ENCODE data around the gene IPMK. TPM values are rescaled to one million over a fixed set of nuclear protein-coding genes. Genes with fewer than 3 reads are reported as not detected.
"Not testable (repeated sequence)": the region's sequence is repeated elsewhere in the genome, so short reads cannot be mapped to it uniquely, and the experiment has no call there.

Gene IPMK
- total and polyA plus RNA-seq, 2 experiments from 2014 or later = 5.5 to 17.8 TPM

GRCh38 chr10:58244666-58245065 lies 23.0 kb downstream of the IPMK start:
- Mint-ChIP-seq H3K9me3 (peaks cover 47% of the 10 kb centered on the region), H3K4me1 (peaks cover 16% of the 10 kb centered on the region), H3K36me3 (ENCODE audit: low read depth) (peaks cover 46% of the 10 kb centered on the region)
- H4K20me1 ChIP-seq (replicated peaks; ENCODE audit: insufficient read depth); H3K4me3 ChIP-seq; H3K27me3 Mint-ChIP-seq (ENCODE audit: insufficient read depth, low read depth, poor library complexity); H3F3A ChIP-seq (replicated peaks; ENCODE audit: low read depth); ATAC-seq; H3K4me2 ChIP-seq; H2AFZ ChIP-seq; DNase-seq (ENCODE audit: low spot score); H3K9me2 ChIP-seq (ENCODE audit: insufficient read depth); H3K27me3 ChIP-seq (ENCODE audit: insufficient read depth); H3K4me3 Mint-ChIP-seq; H3K36me3 ChIP-seq (ENCODE audit: insufficient read depth); H3K27ac Mint-ChIP-seq; H3K27ac ChIP-seq (ENCODE audit: low read depth): not testable (repeated sequence)
- peaks cover 66% of the 10 kb centered on the region for H3K79me2 ChIP-seq (replicated peaks; ENCODE audit: insufficient read depth)
- H3K4me1 ChIP-seq (ENCODE audit: insufficient read depth) = peaks cover 19% of the 10 kb centered on the region

DNA sequence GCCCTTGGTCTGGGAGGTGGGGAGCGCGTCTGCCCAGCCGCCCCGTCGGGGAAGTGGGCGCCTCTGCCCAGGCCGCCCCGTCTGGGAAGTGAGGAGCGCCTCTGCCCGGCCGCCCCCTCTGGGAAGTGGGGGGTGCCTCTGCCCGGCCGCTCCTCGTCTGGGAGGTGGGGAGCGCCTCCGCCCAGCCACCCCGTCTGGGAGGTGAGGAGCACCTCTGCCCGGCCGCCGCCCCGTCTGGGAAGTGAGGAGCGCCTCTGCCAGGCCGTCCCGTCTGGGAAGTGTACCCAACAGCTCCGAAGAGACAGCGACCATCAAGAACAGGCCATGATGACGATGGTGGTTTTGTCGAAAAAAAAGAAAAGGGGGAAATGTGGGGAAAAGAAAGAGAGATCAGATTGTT lies 23.5 kb downstream of the IPMK start:
- not testable (repeated sequence) for H3F3A ChIP-seq (replicated peaks; ENCODE audit: low read depth); H2AFZ ChIP-seq; H3K27ac ChIP-seq (ENCODE audit: low read depth); H3K27ac Mint-ChIP-seq; H3K27me3 ChIP-seq (ENCODE audit: insufficient read depth); H4K20me1 ChIP-seq (replicated peaks; ENCODE audit: insufficient read depth); H3K4me3 Mint-ChIP-seq; ATAC-seq; H3K4me2 ChIP-seq; H3K9me2 ChIP-seq (ENCODE audit: insufficient read depth); H3K4me3 ChIP-seq; DNase-seq (ENCODE audit: low spot score); H3K27me3 Mint-ChIP-seq (ENCODE audit: insufficient read depth, low read depth, poor library complexity); H3K36me3 ChIP-seq (ENCODE audit: insufficient read depth)
- Mint-ChIP-seq H3K36me3 (ENCODE audit: low read depth) (peaks cover 46% of the 10 kb centered on the region), H3K9me3 (peaks cover 47% of the 10 kb centered on the region), H3K4me1 (peaks cover 20% of the 10 kb centered on the region)
- H3K4me1 ChIP-seq (ENCODE audit: insufficient read depth) = peaks cover 23% of the 10 kb centered on the region
- H3K79me2 ChIP-seq (replicated peaks; ENCODE audit: insufficient read depth) = peaks cover 70% of the 10 kb centered on the region

DNA sequence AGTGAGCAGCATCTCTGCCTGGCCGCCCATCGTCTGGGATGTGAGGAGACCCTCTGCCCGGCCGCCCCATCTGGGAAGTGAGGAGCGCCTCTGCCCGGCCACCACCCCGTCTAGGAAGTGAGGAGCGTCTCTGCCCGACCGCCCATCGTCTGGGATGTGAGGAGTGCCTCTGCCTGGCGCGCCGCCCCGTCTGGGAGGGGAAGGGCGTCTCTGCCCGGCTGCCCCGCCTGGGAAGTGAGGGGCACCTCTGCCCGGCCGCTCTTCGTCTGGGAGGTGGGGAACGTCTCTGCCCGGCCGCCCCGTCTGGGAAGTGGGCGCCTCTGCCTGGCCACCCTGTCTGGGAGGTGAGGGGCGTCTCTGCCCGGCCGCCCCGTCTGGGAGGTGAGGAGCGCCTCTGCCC lies 23.9 kb downstream of the IPMK start:
- H3K4me1 Mint-ChIP-seq = peaks cover 21% of the 10 kb centered on the region
- H3F3A ChIP-seq (replicated peaks; ENCODE audit: low read depth); H3K27ac ChIP-seq (ENCODE audit: low read depth); H3K4me3 ChIP-seq; H4K20me1 ChIP-seq (replicated peaks; ENCODE audit: insufficient read depth); DNase-seq (ENCODE audit: low spot score); H3K4me2 ChIP-seq; H3K36me3 ChIP-seq (ENCODE audit: insufficient read depth); H3K27me3 Mint-ChIP-seq (ENCODE audit: insufficient read depth, low read depth, poor library complexity); H3K9me2 ChIP-seq (ENCODE audit: insufficient read depth); H3K27ac Mint-ChIP-seq; H3K4me3 Mint-ChIP-seq; H3K27me3 ChIP-seq (ENCODE audit: insufficient read depth); ATAC-seq; H2AFZ ChIP-seq: not testable (repeated sequence)
- H3K36me3 Mint-ChIP-seq (ENCODE audit: low read depth) = peaks cover 46% of the 10 kb centered on the region
- peaks cover 24% of the 10 kb centered on the region for H3K4me1 ChIP-seq (ENCODE audit: insufficient read depth)
- peaks cover 74% of the 10 kb centered on the region for H3K79me2 ChIP-seq (replicated peaks; ENCODE audit: insufficient read depth)
- H3K9me3 Mint-ChIP-seq = peaks cover 47% of the 10 kb centered on the region

- no peak overlapping the region for H3K27ac Mint-ChIP-seq
- ATAC-seq = no peak
- H3K9me3 Mint-ChIP-seq = peaks cover 43% of the 10 kb centered on the region
- no peak for TF ChIP-seq ZNF331 (CRISPR knock-in tag; IDR thresholded peaks at IDR 0.05; ENCODE audit: low read depth)
- no peak for TF ChIP-seq ZNF114 (CRISPR knock-in tag; IDR thresholded peaks at IDR 0.05)
- TF ChIP-seq EZH2 (IDR thresholded peaks at IDR 0.05; ENCODE audit: low read depth, unreplicated experiment) = no peak
- no peak for TF ChIP-seq POLR2AphosphoS5 (IDR thresholded peaks at IDR 0.05; ENCODE audit: low read depth)
- TF ChIP-seq JUNB (IDR thresholded peaks at IDR 0.05; ENCODE audit: unreplicated experiment) = no peak
- no peak for TF ChIP-seq EZH2phosphoT487 (IDR thresholded peaks at IDR 0.05; ENCODE audit: unreplicated experiment)
- no peak for TF ChIP-seq CREB1 (CRISPR knock-in tag; IDR thresholded peaks at IDR 0.05; ENCODE audit: low read depth)
Observed at GRCh38 chr10:58243269-58243668, 24.4 kb downstream of the IPMK start.

More at GRCh38 chr10:58243269-58243668, 24.4 kb downstream of the IPMK start:
- no peak for DNase-seq (ENCODE audit: low spot score)
- Histone ChIP-seq H3K79me2 (replicated peaks; ENCODE audit: insufficient read depth) (peaks cover 79% of the 10 kb centered on the region), H2AFZ (no peak overlapping the region), H3K4me1 (ENCODE audit: insufficient read depth) (peaks cover 24% of the 10 kb centered on the region), H3F3A (replicated peaks; ENCODE audit: low read depth) (no peaks in the 10 kb centered on the region), H3K36me3 (ENCODE audit: insufficient read depth) (no peaks in the 10 kb centered on the region), H4K20me1 (replicated peaks; ENCODE audit: insufficient read depth) (peaks cover 6% of the 10 kb centered on the region; the same call in 1 of the 2 replicates), H3K9me2 (ENCODE audit: insufficient read depth) (no peaks in the 10 kb centered on the region), H3K4me3 (no peak overlapping the region), H3K27ac (ENCODE audit: low read depth) (no peak overlapping the region), H3K27me3 (ENCODE audit: insufficient read depth) (no peaks in the 10 kb centered on the region), H3K4me2 (no peak overlapping the region)
- Mint-ChIP-seq H3K36me3 (ENCODE audit: low read depth) (peaks cover 42% of the 10 kb centered on the region), H3K27me3 (ENCODE audit: insufficient read depth, low read depth, poor library complexity) (no peaks in the 10 kb centered on the region), H3K4me3 (no peak overlapping the region), H3K4me1 (peaks cover 21% of the 10 kb centered on the region)

All from GM23338 (cell line).